GM12892 (cell line): ENCODE measurements around the gene IRX5.

Experiments
- POLR2A ChIP-seq: IDR thresholded peaks from 2 replicates; pipeline ENCODE4 v1.6.1; 2011; ENCODE audit warnings: low read depth, low read length, control low read depth
- POLR2AphosphoS5 ChIP-seq: IDR thresholded peaks from 2 replicates; pipeline ENCODE4 v1.6.1; 2011; ENCODE audit warnings: low read depth, low read length, control low read depth
- TAF1 ChIP-seq: IDR thresholded peaks from 2 replicates; pipeline ENCODE4 v1.6.1; 2011; ENCODE audit warnings: low read depth, mild to moderate bottlenecking, control low read depth, low read length, borderline replicate concordance

DNA sequence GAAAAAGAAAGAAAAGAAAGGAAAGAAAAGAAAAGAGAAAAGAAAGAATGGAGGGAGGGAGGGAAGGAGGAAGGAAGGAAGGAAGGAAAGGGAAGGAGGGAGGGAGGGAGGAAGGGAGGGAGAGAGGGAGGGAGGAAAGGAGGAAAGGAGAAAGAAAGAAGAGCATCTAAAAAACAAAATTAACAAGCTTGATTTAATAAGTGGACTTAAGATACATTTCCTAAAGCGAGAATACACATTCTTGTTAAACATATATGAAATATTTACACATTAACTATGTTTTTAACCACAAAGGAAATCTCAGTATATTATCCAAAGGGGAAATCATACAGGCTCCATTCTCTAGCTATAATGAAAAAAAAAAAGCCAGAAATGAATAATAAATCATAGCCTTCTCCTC lies 47.3 kb upstream of the IRX5 start:
- no peak for TF ChIP-seq POLR2A
- TF ChIP-seq TAF1 = no peak
- no peak for TF ChIP-seq POLR2AphosphoS5
